HepG2 (cell line): ENCODE data around the gene WDR18. TPM values are rescaled to one million over a fixed set of nuclear protein-coding genes. Genes with fewer than 3 reads are reported as not detected.

Experiments
- GATA4 ChIP-seq: sonication (generic); IDR thresholded peaks from 2 replicates; pipeline ENCODE4 v1.6.1; 2016; ENCODE audit warnings: antibody characterized with exemption, low read depth, borderline replicate concordance
- HOXA3 ChIP-seq: sonication (generic); formaldehyde crosslinking; IDR thresholded peaks from 2 replicates; pipeline ENCODE4 v1.5.0; 2020; ENCODE audit warnings: missing genetic modification reagents
- HOXD1 ChIP-seq: sonication (generic); formaldehyde crosslinking; IDR thresholded peaks from 2 replicates; pipeline ENCODE4 v1.5.0; 2020; ENCODE audit warnings: missing genetic modification reagents
- NKX3-1 ChIP-seq: sonication (generic); formaldehyde crosslinking; IDR thresholded peaks from 2 replicates; pipeline ENCODE4 v1.5.0; 2020; ENCODE audit warnings: missing genetic modification reagents
- PLSCR1 ChIP-seq: sonication (generic); formaldehyde crosslinking; IDR thresholded peaks from 2 replicates; pipeline ENCODE4 v1.5.0; 2020; ENCODE audit warnings: missing genetic modification reagents, mild to moderate bottlenecking, borderline replicate concordance
- RFXANK ChIP-seq: IDR thresholded peaks from 2 replicates; pipeline ENCODE4 v1.6.1; 2016
- TRAFD1 ChIP-seq: sonication (generic); formaldehyde crosslinking; IDR thresholded peaks from 2 replicates; pipeline ENCODE4 v1.5.1; 2020; ENCODE audit warnings: missing genetic modification reagents, mild to moderate bottlenecking, borderline replicate concordance
- ZBTB10 ChIP-seq: sonication (generic); formaldehyde crosslinking; IDR thresholded peaks from 2 replicates; pipeline ENCODE4 v1.4.0; 2020; ENCODE audit warnings: missing genetic modification reagents, borderline replicate concordance
- ZBTB33 ChIP-seq: sonication (generic); formaldehyde crosslinking; IDR thresholded peaks from 2 replicates; pipeline ENCODE4 v1.4.0; 2020; ENCODE audit warnings: missing genetic modification reagents
- ZMYM2 ChIP-seq: sonication (generic); formaldehyde crosslinking; IDR thresholded peaks from 2 replicates; pipeline ENCODE4 v1.8.0; 2022; ENCODE audit warnings: mild to moderate bottlenecking, missing genetic modification reagents
- ZNF280B ChIP-seq: sonication (generic); formaldehyde crosslinking; IDR thresholded peaks from 2 replicates; pipeline ENCODE4 v1.5.0; 2020; ENCODE audit warnings: missing genetic modification reagents, mild to moderate bottlenecking, borderline replicate concordance
- ZNF281 ChIP-seq: sonication (generic); formaldehyde crosslinking; IDR thresholded peaks from 2 replicates; pipeline ENCODE4 v1.4.0; 2020; ENCODE audit warnings: missing genetic modification reagents, borderline replicate concordance
- ZNF354B ChIP-seq: sonication (generic); formaldehyde crosslinking; IDR thresholded peaks from 2 replicates; pipeline ENCODE4 v1.8.0; 2022; ENCODE audit warnings: mild to moderate bottlenecking, missing genetic modification reagents
- ZNF460 ChIP-seq: sonication (generic); formaldehyde crosslinking; IDR thresholded peaks from 2 replicates; pipeline ENCODE4 v1.5.1; 2020; ENCODE audit warnings: missing genetic modification reagents, mild to moderate bottlenecking, borderline replicate concordance
- ZNF563 ChIP-seq: sonication (generic); formaldehyde crosslinking; IDR thresholded peaks from 2 replicates; pipeline ENCODE4 v1.8.0; 2022; ENCODE audit warnings: mild to moderate bottlenecking, moderate library complexity, missing genetic modification reagents
- polyA plus RNA-seq, 8 experiments: library from polyadenylated mRNA; depleted of rRNA in 3 of 8; stranded (reverse) in 7 of 8; unstranded in 1 of 8; fragments of >200 nt; fragmentation: Illumina TruSeq in 4 of 8; extraction: Trizol in 4 of 8; gene quantifications; 2 replicates each; pipeline versions ENCODE4 v1.2.1 to v1.2.3, GENCODE V29; 2011 to 2016; ENCODE audit warnings: low read depth in 4 of 8, missing spikeins in 1 of 8, mixed read lengths in 1 of 8; ENCODE audit not compliant: insufficient read depth in 1 of 8
- total RNA-seq, 5 experiments: library from RNA; depleted of rRNA; stranded (reverse); fragments of >200 nt; fragmentation: Illumina TruSeq; extraction: Trizol; gene quantifications; 2 replicates each; pipeline ENCODE4 v1.2.3, GENCODE V29; 2016; ENCODE audit warnings: low read depth in 1 of 5

The WDR18 gene
- total and polyA plus RNA-seq, 2 of the 13 experiments (the other 11 are each of a cell fraction or from before 2014, with no cell fraction given), result 36.4 to 47.6 TPM

- TF ChIP-seq TRAFD1 (CRISPR knock-in tag) (no peak), ZNF354B (CRISPR knock-in tag) (no peak), NKX3-1 (CRISPR knock-in tag) (no peak), ZNF460 (CRISPR knock-in tag) (peak; percentile 28; the same call in 1 of the 2 replicates), ZNF280B (CRISPR knock-in tag) (peak; percentile 66; the same call in 1 of the 2 replicates), ZNF281 (CRISPR knock-in tag) (0 out of 2 replicates have a peak, but pooled peaks have one; percentile 16), HOXD1 (CRISPR knock-in tag) (no peak), RFXANK (no peak), PLSCR1 (CRISPR knock-in tag) (no peak), GATA4 (no peak), ZBTB33 (peak; percentile 98), ZMYM2 (CRISPR knock-in tag) (peak; percentile 72; the same call in 1 of the 2 replicates), ZBTB10 (no peak), ZNF563 (CRISPR knock-in tag) (no peak), HOXA3 (CRISPR knock-in tag) (peak; percentile 20; the same call in 1 of the 2 replicates)
These were observed 13.4 kb upstream of the WDR18 start (continued) for GRCh38 chr19:970695-971094.
